CD1c-positive myeloid dendritic cell (primary cell): Measurements from ENCODE around the gene GRM4.
A peak's percentile ranks its signal among the peaks of the same experiment; 100 is the strongest.

Experiments
- DNase-seq: peaks from one replicate; pipeline ENCODE4 v3.0.0-alpha.2; 2016; ENCODE audit errors: extremely low spot score

Gene GRM4

GRCh38 chr6:34062815-34063214 is 83.1 kb downstream of the GRM4 start:
- DNase-seq: no peak

GRCh38 chr6:34062156-34062555 is 83.7 kb downstream of the GRM4 start:
- DNase-seq: no peak

- DNase-seq: no peak
Observed at GRCh38 chr6:34061348-34061747, 84.5 kb downstream of the GRM4 start.

GRCh38 chr6:34059914-34060313 is 86.0 kb downstream of the GRM4 start:
- no peak for DNase-seq

GRCh38 chr6:34059136-34059731 is 86.7 kb downstream of the GRM4 start:
- no peak for DNase-seq

GRCh38 chr6:34057790-34058189 is 88.1 kb downstream of the GRM4 start:
- DNase-seq: no peak

GRCh38 chr6:34057191-34057590 is 88.7 kb downstream of the GRM4 start:
- DNase-seq: no peak

- DNase-seq: no peak
Observed at GRCh38 chr6:34056305-34057108, 89.4 kb downstream of the GRM4 start.

- peak; percentile 70 for DNase-seq
Observed at GRCh38 chr6:34055223-34055933, 90.5 kb downstream of the GRM4 start.

GRCh38 chr6:34053721-34054120 is 92.2 kb downstream of the GRM4 start:
- DNase-seq: no peak

- no peak for DNase-seq
Observed at GRCh38 chr6:34052918-34053608, 92.8 kb downstream of the GRM4 start.

- DNase-seq: no peak
Observed at GRCh38 chr6:34052071-34052825, 93.6 kb downstream of the GRM4 start.

GRCh38 chr6:34051331-34051919 is 94.5 kb downstream of the GRM4 start:
- DNase-seq: no peak

GRCh38 chr6:34050691-34051090 is 95.2 kb downstream of the GRM4 start:
- DNase-seq: no peak

- DNase-seq: no peak
Observed at GRCh38 chr6:34049395-34050342, 96.2 kb downstream of the GRM4 start.

- DNase-seq: no peak
Observed at GRCh38 chr6:34047913-34048867, 97.7 kb downstream of the GRM4 start.

GRCh38 chr6:34046617-34047016 is 99.3 kb downstream of the GRM4 start:
- no peak for DNase-seq

GRCh38 chr6:34045771-34046170 is 100.1 kb downstream of the GRM4 start:
- no peak for DNase-seq
